ENCODE measurements around the gene TPRG1L. TPM values are rescaled to one million over a fixed set of nuclear protein-coding genes. Genes with fewer than 3 reads are reported as not detected.

The TPRG1L gene
- total and polyA plus RNA-seq, 10 of the 15 experiments (the other 5 are each of a cell fraction or from before 2014, with no cell fraction given): 1.5 to 16.5 (median 8.0) TPM

DNA sequence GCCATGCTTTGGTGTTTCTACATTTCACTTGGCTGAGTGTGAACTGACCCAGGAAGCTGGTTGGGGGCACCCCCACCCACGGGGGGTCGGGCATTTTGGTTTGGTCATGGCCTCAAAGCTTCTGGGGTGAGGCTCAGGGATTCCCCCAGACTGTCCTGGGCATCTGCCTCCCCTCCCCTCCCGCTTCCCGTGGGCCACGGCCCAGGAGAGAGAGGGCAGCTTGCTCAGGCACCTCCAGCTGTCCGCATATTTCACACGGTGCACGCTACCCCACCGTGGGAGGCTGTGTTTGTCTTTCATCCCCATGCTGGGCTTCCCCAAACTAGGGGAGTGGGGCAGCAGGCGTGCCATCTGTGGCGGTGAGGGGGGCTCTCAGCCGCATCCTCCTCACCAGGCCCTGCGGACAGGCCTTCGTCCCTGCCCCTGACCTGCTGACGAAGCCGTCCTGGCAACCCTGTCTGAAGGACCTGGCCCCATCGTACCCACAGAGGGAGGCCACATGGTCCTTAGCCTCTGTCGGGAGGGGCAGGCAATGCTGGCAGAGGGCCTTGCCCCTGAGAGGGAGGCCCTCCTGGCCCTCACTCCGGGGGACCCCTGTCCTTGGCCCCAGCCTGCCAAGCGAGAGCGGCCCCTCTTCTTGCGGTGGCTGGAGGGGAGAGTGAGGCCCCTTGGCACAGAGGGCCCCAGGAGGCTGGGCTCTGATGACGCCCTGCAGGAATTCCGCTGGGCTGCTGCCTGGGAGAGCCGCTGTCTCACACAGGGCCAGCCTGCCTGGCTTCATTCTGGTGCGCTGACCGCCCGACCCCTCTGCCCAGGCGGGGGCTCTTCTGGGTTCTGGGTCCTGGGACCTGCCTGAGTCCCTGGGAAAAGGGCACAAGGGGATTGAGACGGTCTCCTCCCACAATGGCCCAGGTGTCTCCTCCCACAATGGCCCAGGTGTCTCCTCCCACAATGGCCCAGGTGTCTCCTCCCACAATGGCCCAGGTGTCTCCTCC, 49.6 kb downstream of the TPRG1L start (continued):
- TF ChIP-seq, protein P1, sequence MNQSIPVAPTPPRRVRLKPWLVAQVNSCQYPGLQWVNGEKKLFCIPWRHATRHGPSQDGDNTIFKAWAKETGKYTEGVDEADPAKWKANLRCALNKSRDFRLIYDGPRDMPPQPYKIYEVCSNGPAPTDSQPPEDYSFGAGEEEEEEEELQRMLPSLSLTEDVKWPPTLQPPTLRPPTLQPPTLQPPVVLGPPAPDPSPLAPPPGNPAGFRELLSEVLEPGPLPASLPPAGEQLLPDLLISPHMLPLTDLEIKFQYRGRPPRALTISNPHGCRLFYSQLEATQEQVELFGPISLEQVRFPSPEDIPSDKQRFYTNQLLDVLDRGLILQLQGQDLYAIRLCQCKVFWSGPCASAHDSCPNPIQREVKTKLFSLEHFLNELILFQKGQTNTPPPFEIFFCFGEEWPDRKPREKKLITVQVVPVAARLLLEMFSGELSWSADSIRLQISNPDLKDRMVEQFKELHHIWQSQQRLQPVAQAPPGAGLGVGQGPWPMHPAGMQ (IDR thresholded peaks at IDR 0.05; ENCODE audit: borderline replicate concordance): no peak
- TF ChIP-seq SREBF2 (IDR thresholded peaks at IDR 0.05; ENCODE audit: low read length) (no peak), BRCA1 (IDR thresholded peaks at IDR 0.05; ENCODE audit: low read depth, low read length) (no peak), PAX5 (IDR thresholded peaks at IDR 0.05; ENCODE audit: borderline replicate concordance, low read depth, low read length) (peak; percentile 82; the same call in 1 of the 2 replicates), RELA (IDR thresholded peaks at IDR 0.05; ENCODE audit: borderline replicate concordance, partially characterized antibody) (peak; percentile 63), MYB (IDR thresholded peaks at IDR 0.05; ENCODE audit: borderline replicate concordance, low read depth, low read length) (no peak), MTA2 (IDR thresholded peaks at IDR 0.05; ENCODE audit: low read depth) (peak; percentile 40), ZBED1 (IDR thresholded peaks at IDR 0.05; ENCODE audit: borderline replicate concordance) (no peak), TCF3 (IDR thresholded peaks at IDR 0.05; ENCODE audit: borderline replicate concordance, insufficient read depth, low read depth, low read length) (no peak; the same call in 1 of the 2 replicates), PAX8 (IDR thresholded peaks at IDR 0.05) (no peak), TBL1XR1 (IDR thresholded peaks at IDR 0.05; ENCODE audit: low read depth, low read length) (peak; percentile 88; the same call in 1 of the 2 replicates), SIX5 (IDR thresholded peaks at IDR 0.05; ENCODE audit: low read depth, low read length, severe bottlenecking) (no peak), BCL11A (IDR thresholded peaks at IDR 0.05; ENCODE audit: low read depth, low read length) (no peak; the same call in 1 of the 2 replicates), RBBP5 (conservative IDR thresholded peaks at IDR 0.05) (no peak), NR2C2 (IDR thresholded peaks at IDR 0.05; ENCODE audit: borderline replicate concordance, control insufficient read depth, insufficient read length, low read depth) (no peak), RFX5 (IDR thresholded peaks at IDR 0.05; ENCODE audit: low read depth, low read length) (no peak), SUZ12 (IDR thresholded peaks at IDR 0.05; ENCODE audit: unreplicated experiment) (no peak), NBN (IDR thresholded peaks at IDR 0.05) (no peak; the same call in 1 of the 2 replicates), ZNF274 (IDR thresholded peaks at IDR 0.05; ENCODE audit: insufficient read depth, insufficient read length) (no peak), KLF5 (IDR thresholded peaks at IDR 0.05; ENCODE audit: partially characterized antibody) (no peak), BMI1 (IDR thresholded peaks at IDR 0.05; ENCODE audit: borderline replicate concordance) (no peak), GATAD2B (conservative IDR thresholded peaks at IDR 0.05; ENCODE audit: low read depth) (peak; percentile 85), SMARCA5 (IDR thresholded peaks at IDR 0.05) (peak; percentile 53; the same call in 1 of the 2 replicates)
- TF ChIP-seq, protein P2, sequence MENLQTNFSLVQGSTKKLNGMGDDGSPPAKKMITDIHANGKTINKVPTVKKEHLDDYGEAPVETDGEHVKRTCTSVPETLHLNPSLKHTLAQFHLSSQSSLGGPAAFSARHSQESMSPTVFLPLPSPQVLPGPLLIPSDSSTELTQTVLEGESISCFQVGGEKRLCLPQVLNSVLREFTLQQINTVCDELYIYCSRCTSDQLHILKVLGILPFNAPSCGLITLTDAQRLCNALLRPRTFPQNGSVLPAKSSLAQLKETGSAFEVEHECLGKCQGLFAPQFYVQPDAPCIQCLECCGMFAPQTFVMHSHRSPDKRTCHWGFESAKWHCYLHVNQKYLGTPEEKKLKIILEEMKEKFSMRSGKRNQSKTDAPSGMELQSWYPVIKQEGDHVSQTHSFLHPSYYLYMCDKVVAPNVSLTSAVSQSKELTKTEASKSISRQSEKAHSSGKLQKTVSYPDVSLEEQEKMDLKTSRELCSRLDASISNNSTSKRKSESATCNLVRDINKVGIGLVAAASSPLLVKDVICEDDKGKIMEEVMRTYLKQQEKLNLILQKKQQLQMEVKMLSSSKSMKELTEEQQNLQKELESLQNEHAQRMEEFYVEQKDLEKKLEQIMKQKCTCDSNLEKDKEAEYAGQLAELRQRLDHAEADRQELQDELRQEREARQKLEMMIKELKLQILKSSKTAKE (IDR thresholded peaks at IDR 0.05; ENCODE audit: low read depth, poor library complexity, severe bottlenecking): no peak
- TF ChIP-seq, protein P3, sequence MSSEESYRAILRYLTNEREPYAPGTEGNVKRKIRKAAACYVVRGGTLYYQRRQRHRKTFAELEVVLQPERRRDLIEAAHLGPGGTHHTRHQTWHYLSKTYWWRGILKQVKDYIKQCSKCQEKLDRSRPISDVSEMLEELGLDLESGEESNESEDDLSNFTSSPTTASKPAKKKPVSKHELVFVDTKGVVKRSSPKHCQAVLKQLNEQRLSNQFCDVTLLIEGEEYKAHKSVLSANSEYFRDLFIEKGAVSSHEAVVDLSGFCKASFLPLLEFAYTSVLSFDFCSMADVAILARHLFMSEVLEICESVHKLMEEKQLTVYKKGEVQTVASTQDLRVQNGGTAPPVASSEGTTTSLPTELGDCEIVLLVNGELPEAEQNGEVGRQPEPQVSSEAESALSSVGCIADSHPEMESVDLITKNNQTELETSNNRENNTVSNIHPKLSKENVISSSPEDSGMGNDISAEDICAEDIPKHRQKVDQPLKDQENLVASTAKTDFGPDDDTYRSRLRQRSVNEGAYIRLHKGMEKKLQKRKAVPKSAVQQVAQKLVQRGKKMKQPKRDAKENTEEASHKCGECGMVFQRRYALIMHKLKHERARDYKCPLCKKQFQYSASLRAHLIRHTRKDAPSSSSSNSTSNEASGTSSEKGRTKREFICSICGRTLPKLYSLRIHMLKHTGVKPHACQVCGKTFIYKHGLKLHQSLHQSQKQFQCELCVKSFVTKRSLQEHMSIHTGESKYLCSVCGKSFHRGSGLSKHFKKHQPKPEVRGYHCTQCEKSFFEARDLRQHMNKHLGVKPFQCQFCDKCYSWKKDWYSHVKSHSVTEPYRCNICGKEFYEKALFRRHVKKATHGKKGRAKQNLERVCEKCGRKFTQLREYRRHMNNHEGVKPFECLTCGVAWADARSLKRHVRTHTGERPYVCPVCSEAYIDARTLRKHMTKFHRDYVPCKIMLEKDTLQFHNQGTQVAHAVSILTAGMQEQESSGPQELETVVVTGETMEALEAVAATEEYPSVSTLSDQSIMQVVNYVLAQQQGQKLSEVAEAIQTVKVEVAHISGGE (CRISPR knock-in tag; IDR thresholded peaks at IDR 0.05): no peak

Data from GM12878 (cell line).